ENCODE data around the gene TCERG1L. TPM values are rescaled to one million over a fixed set of nuclear protein-coding genes. Genes with fewer than 3 reads are reported as not detected.

The TCERG1L gene
- total and polyA plus RNA-seq, 11 donors = 0.11 to 0.25 TPM; not detected in 9

DNA sequence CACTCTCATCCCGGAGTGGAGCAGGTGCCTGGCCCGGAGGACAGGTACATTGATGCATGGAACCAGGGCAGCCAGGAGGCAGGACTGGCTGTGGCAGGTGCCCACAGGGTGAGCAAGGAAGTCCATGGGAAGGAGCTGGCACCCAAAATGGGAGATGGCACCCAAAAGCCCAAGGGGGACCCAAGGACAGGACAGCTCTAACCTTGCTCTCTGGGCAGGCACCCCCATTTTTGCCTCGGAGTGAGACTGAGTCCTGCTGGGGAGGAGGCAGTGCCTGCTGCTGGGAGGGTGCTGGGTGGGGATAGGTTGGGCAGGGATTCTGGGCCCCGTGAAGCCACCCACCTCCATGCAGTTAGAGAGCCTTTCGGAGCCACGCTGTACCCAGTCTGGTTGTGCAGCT is 234.5 kb downstream of the TCERG1L start:
- DNase-seq (no peak), ATAC-seq (no peak)
- Histone ChIP-seq H3K9me3 (no peaks in the 10 kb centered on the region), H3K4me1 (no peaks in the 10 kb centered on the region), H3K4me3 (no peak overlapping the region), H3K36me3 (no peaks in the 10 kb centered on the region), H3K27ac (no peak overlapping the region), H3K27me3 (peaks cover 0 to 7% (median 0%) of the 10 kb centered on the region in 9 donors)
- intact Hi-C loops (cut with DNase I) = no loop called here
- no peak for TF ChIP-seq POLR2A (IDR thresholded peaks at IDR 0.05)
- TF ChIP-seq, protein P1, sequence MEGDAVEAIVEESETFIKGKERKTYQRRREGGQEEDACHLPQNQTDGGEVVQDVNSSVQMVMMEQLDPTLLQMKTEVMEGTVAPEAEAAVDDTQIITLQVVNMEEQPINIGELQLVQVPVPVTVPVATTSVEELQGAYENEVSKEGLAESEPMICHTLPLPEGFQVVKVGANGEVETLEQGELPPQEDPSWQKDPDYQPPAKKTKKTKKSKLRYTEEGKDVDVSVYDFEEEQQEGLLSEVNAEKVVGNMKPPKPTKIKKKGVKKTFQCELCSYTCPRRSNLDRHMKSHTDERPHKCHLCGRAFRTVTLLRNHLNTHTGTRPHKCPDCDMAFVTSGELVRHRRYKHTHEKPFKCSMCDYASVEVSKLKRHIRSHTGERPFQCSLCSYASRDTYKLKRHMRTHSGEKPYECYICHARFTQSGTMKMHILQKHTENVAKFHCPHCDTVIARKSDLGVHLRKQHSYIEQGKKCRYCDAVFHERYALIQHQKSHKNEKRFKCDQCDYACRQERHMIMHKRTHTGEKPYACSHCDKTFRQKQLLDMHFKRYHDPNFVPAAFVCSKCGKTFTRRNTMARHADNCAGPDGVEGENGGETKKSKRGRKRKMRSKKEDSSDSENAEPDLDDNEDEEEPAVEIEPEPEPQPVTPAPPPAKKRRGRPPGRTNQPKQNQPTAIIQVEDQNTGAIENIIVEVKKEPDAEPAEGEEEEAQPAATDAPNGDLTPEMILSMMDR (IDR thresholded peaks at IDR 0.05) = no peak
- WGBS, 4 donors = 85 to 89% (median 87%) methylated on average over 6 of the region's 6 CpGs

DNA sequence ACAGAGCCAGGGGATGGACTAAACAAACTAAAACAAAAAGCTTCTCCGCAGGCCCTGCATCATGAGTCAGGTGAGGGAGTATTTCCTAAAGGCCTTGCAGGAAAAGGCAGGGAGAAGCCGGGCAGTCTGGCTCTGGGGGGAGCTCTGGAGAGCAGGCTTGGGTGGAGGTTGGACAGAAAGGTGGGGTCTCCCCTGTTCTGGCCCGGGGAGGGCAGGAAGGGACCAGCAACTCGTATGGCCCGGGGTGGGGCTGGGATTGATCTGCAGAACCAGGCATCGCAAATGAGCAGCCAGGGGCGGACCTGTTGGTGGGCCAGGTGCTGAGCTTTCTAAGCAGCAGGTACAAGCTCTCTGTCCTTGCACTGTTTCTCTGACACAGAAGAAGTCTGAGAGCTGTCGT is 235.2 kb downstream of the TCERG1L start:
- no peak overlapping the region for H3K27ac ChIP-seq
- TF ChIP-seq POLR2A (IDR thresholded peaks at IDR 0.05) = no peak
- TF ChIP-seq, protein P1 (IDR thresholded peaks at IDR 0.05) = no peak
- intact Hi-C loops (cut with DNase I) = no loop called here
- no peaks in the 10 kb centered on the region for H3K9me3 ChIP-seq
- DNase-seq = no peak
- H3K36me3 ChIP-seq = no peaks in the 10 kb centered on the region
- peaks cover 0 to 7% (median 0%) of the 10 kb centered on the region in 9 donors for H3K27me3 ChIP-seq
- H3K4me3 ChIP-seq = no peak overlapping the region
- no peaks in the 10 kb centered on the region for H3K4me1 ChIP-seq
- WGBS, 4 donors = 73 to 87% (median 82%) methylated on average over 7 to 8 of the region's 8 CpGs
- no peak for ATAC-seq

DNA sequence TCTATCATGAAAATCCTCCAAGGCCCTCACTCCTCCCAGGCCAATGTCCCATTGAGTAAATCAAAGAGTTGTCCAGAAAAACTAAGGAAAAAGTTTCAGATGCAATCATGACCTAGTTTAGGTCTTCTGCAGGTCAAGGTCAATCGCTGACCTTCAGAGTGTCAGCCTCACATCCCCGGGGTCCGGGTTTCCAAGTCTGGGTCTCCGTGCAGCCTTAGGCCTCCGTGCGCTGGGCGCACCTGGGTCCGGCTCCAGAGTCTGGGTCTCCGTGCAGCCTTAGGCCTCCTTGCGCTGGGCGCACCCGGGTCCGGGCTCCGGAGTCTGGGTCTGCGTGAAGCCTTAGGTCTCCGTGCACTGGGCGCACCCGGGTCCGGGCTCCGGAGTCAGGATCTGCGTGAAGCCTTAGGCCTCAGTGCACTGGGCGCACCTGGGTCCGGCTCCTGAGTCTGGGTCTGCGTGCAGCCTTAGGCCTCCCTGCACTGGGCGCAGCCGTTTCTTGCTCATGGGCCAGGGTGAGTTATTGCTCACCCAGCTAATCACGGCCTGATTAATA is 236.2 kb downstream of the TCERG1L start:
- DNase-seq = no peak

DNA sequence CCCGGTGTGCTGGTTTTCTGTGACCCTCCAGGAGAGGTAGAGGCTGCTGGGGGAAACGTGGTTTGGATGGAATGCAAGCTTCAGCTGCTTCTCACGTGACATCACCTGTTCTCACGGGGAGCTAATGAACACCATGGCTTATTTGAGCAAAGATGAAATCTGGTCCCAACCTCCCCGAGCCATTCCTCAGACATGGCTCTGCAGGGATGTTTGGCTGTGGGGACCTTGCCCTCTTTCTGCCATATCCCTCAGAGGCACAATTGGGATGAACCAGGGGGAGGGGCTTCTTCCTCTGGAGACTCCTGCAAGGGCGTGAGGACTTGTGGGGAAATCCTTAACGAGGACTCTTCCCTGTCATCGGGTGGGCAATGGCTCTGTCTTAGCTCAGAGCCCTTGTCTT is 236.8 kb downstream of the TCERG1L start:
- 80 to 85% (median 82%) methylated on average over 8 of the region's 8 CpGs for whole genome bisulfite sequencing, 4 donors
- H3K27ac ChIP-seq = no peak overlapping the region
- intact Hi-C loops (cut with DNase I) = no loop called here
- H3K36me3 ChIP-seq = no peaks in the 10 kb centered on the region
- no peaks in the 10 kb centered on the region for H3K4me1 ChIP-seq
- TF ChIP-seq, protein P1 (IDR thresholded peaks at IDR 0.05) = no peak
- no peak for TF ChIP-seq POLR2A (IDR thresholded peaks at IDR 0.05)
- peaks cover 0 to 7% (median 0%) of the 10 kb centered on the region in 9 donors for H3K27me3 ChIP-seq
- no peaks in the 10 kb centered on the region for H3K9me3 ChIP-seq
- ATAC-seq = no peak
- H3K4me3 ChIP-seq = no peak overlapping the region
- DNase-seq = no peak

More for the DNA sequence above, 236.2 kb downstream of the TCERG1L start:
- ATAC-seq = no peak
- Histone ChIP-seq H3K4me1 (no peaks in the 10 kb centered on the region), H3K27ac (no peak overlapping the region), H3K36me3 (no peaks in the 10 kb centered on the region), H3K9me3 (no peaks in the 10 kb centered on the region), H3K4me3 (no peak overlapping the region), H3K27me3 (peaks cover 0 to 7% (median 0%) of the 10 kb centered on the region in 9 donors)
- intact Hi-C loops (cut with DNase I) = no loop called here
- no peak for TF ChIP-seq POLR2A (IDR thresholded peaks at IDR 0.05)
- TF ChIP-seq, protein P1 (IDR thresholded peaks at IDR 0.05) = no peak
- 92 to 100% (median 97%) methylated on average over 4 to 27 of the region's 27 CpGs for WGBS, 4 donors
